Uterus (tissue), 2 donors: Measurements from ENCODE around the gene BIRC5.

ENCODE experiments used
- POLR2A ChIP-seq, 2 donors: fragments of 450-650 bp; IDR thresholded peaks; one replicate each; pipeline ENCODE4 v1.6.1; 2016; ENCODE audit warnings: antibody characterized with exemption in 2 of 2, mild to moderate bottlenecking in 1 of 2, moderate library complexity in 1 of 2
- TF ChIP-seq, protein P1 (sequence below), 4 experiments: fragments of 200-600 bp in 2 of 4; fragments of 450-650 bp in 2 of 4; sonication (generic) in 2 of 4; IDR thresholded peaks; one replicate each; pipeline ENCODE4 v1.5.1; 2016 to 2019; ENCODE audit warnings: antibody characterized with exemption in 4 of 4, mild to moderate bottlenecking in 2 of 4, moderate library complexity in 1 of 4

DNA sequence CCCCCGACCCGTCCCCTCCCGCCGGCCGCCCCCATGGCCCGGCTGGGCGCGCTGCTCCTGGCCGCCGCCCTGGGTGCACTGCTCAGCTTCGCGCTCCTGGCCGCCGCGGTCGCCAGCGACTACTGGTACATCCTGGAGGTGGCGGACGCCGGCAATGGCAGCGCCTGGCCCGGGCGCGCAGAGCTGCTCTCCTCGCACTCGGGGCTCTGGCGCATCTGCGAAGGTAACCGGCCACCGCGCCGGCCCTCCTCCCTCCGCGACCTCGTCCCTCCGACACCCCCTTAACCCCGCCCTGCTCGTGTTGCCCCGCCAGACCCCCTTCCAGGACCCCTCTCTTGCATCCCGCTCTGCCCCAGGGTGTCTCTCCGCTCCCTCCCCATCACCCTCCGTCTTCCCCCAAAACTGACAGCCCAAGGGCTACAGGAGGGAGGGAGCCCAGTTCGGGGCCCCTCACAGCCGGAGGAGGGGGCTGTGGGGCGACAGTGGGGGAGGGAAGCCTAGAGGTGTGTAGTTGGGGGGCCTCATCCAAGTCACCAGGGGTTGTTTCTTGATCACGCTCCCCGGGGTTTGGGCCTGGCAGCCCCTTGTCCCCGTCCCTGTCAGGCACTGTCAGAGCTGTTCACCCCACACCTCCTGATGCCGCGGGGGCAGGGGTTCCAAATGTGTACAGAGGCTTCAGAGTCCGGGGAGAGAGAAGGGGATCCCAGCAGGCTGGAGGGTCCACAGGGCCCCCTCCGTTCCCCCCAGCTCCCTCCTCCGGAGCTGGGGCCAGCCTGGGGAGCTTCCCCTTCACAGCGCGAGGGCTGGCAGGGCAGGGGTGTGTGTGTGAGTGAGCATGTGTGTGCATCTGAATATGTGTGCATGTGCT is 18.2 kb downstream of the BIRC5 start:
- TF ChIP-seq, protein P1, sequence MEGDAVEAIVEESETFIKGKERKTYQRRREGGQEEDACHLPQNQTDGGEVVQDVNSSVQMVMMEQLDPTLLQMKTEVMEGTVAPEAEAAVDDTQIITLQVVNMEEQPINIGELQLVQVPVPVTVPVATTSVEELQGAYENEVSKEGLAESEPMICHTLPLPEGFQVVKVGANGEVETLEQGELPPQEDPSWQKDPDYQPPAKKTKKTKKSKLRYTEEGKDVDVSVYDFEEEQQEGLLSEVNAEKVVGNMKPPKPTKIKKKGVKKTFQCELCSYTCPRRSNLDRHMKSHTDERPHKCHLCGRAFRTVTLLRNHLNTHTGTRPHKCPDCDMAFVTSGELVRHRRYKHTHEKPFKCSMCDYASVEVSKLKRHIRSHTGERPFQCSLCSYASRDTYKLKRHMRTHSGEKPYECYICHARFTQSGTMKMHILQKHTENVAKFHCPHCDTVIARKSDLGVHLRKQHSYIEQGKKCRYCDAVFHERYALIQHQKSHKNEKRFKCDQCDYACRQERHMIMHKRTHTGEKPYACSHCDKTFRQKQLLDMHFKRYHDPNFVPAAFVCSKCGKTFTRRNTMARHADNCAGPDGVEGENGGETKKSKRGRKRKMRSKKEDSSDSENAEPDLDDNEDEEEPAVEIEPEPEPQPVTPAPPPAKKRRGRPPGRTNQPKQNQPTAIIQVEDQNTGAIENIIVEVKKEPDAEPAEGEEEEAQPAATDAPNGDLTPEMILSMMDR (IDR thresholded peaks at IDR 0.05) = no peak
- no peak for TF ChIP-seq POLR2A (IDR thresholded peaks at IDR 0.05)
